K562 (cell line): ENCODE measurements around the gene CLK3. TPM values are rescaled to one million over a fixed set of nuclear protein-coding genes. Genes with fewer than 3 reads are reported as not detected.

Experiments
- CEBPG ChIP-seq, 3 experiments: fragments of 200-800 bp in 1 of 3; sonication (Bioruptor generic) in 1 of 3; sonication (generic) in 1 of 3; formaldehyde crosslinking in 1 of 3; IDR thresholded peaks in 2 of 3; conservative IDR thresholded peaks in 1 of 3; 2 replicates each; pipeline versions ENCODE4 v1.6.1 to v1.8.0; 2016 to 2022; ENCODE audit warnings: missing compliant biosample characterization in 2 of 3, missing genetic modification characterization in 2 of 3, mild to moderate bottlenecking in 1 of 3, missing genetic modification reagents in 1 of 3
- CXXC5 ChIP-seq: fragments of 250-450 bp; sonication (Bioruptor Pico); IDR thresholded peaks from 2 replicates; pipeline ENCODE4 v1.8.0; 2022; ENCODE audit warnings: inconsistent platforms, mild to moderate bottlenecking, moderate library complexity
- E2F3 ChIP-seq: fragments of 250-450 bp; sonication (Bioruptor Pico); IDR thresholded peaks from 2 replicates; pipeline ENCODE4 v1.4.0; 2020; ENCODE audit warnings: mild to moderate bottlenecking
- LARP7 ChIP-seq: fragments of 450-650 bp; IDR thresholded peaks from 2 replicates; pipeline ENCODE4 v1.6.1; 2016
- NCOA4 ChIP-seq: fragments of 450-650 bp; IDR thresholded peaks from 2 replicates; pipeline ENCODE4 v1.6.1; 2018; ENCODE audit warnings: mild to moderate bottlenecking; ENCODE audit not compliant: partially characterized antibody
- SETDB1 ChIP-seq: IDR thresholded peaks from one replicate; pipeline ENCODE4 v1.6.1; 2012; ENCODE audit warnings: low read length, control low read depth, inconsistent platforms
- STAG1 ChIP-seq: sonication (generic); formaldehyde crosslinking; IDR thresholded peaks from 2 replicates; pipeline ENCODE4 v1.5.0; 2020; ENCODE audit warnings: missing genetic modification reagents, borderline replicate concordance
- YBX1 ChIP-seq: fragments of 450-650 bp; IDR thresholded peaks from 2 replicates; pipeline ENCODE4 v1.7.1; 2016; ENCODE audit warnings: mild to moderate bottlenecking
- polyA plus RNA-seq, 8 experiments: library from polyadenylated mRNA; depleted of rRNA in 4 of 8; stranded (reverse) in 5 of 8; unstranded in 3 of 8; fragments of >200 nt; fragmentation: Nextera tagmentation in 2 of 8; fragmentation: Illumina TruSeq in 1 of 8; extraction: Ambion mirVana in 2 of 8; extraction: Trizol in 1 of 8; gene quantifications; 2 replicates each; pipeline versions ENCODE4 v1.2.1 to v1.2.3, GENCODE V29; 2011 to 2014; ENCODE audit warnings: inconsistent platforms in 1 of 8, missing spikeins in 1 of 8
- total RNA-seq, 7 experiments: library from RNA; depleted of rRNA in 6 of 7; stranded (reverse); fragments of >200 nt in 6 of 7; fragmentation: Illumina TruSeq in 2 of 7; extraction: Trizol in 2 of 7; gene quantifications; 2 replicates each; pipeline versions ENCODE4 v1.2.1 to v1.2.3, GENCODE V29; 2011 to 2021; ENCODE audit warnings: low replicate concordance in 1 of 7
- TF ChIP-seq, protein P1 (sequence below): sonication (generic); formaldehyde crosslinking; IDR thresholded peaks from 2 replicates; pipeline ENCODE4 v1.8.1; 2023; ENCODE audit warnings: missing genetic modification reagents, mild to moderate bottlenecking, borderline replicate concordance
- TF ChIP-seq, protein P2 (sequence below): fragments of 450-650 bp; IDR thresholded peaks from 2 replicates; pipeline ENCODE4 v1.6.1; 2016; ENCODE audit warnings: missing biosample characterization, missing genetic modification characterization
- TF ChIP-seq, protein P3 (sequence below), 2 experiments: fragments of 450-650 bp; formaldehyde crosslinking in 1 of 2; IDR thresholded peaks; 2 replicates each; pipeline versions ENCODE4 v1.4.0 to v1.6.1; 2014 to 2020; ENCODE audit warnings: mild to moderate bottlenecking in 2 of 2, borderline replicate concordance in 1 of 2, low read depth in 1 of 2

Gene CLK3
- total and polyA plus RNA-seq, 9 of the 15 experiments (the other 6 are each of a cell fraction or from before 2014, with no cell fraction given): 1.2 to 95.2 (median 51.7) TPM

DNA sequence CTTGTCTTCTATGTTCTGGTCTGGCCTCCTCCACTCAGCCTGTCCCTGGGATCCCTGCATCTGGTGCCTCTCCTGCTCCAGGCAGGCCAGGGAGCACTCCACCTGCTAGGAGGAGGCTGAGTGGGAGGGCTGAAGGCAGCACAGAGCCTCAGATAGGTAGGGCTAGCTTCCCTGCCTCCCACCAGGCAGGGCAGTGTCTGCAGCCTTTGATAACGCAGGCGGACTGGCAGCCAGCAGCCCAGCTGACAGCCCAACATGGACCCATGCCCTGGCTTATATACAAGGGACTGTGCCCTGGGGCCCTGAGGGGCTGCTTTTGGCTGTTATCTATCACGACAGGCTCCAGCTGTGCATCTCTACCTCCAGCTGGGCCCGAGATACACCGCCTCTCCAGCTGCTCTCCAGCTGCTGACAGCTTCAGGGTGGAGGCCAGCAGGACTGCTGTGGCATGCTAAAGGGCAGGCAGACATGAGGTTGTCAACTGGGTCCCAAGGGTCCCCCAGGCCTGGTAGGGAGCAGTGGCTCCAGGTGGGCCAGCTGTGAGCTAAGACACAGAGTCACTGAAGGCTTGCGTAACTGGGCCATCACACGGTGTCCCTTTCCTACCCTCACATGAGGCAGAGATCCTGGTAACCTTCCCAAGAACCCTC is 5.2 kb upstream of the CLK3 start (continued):
- TF ChIP-seq, protein P1, sequence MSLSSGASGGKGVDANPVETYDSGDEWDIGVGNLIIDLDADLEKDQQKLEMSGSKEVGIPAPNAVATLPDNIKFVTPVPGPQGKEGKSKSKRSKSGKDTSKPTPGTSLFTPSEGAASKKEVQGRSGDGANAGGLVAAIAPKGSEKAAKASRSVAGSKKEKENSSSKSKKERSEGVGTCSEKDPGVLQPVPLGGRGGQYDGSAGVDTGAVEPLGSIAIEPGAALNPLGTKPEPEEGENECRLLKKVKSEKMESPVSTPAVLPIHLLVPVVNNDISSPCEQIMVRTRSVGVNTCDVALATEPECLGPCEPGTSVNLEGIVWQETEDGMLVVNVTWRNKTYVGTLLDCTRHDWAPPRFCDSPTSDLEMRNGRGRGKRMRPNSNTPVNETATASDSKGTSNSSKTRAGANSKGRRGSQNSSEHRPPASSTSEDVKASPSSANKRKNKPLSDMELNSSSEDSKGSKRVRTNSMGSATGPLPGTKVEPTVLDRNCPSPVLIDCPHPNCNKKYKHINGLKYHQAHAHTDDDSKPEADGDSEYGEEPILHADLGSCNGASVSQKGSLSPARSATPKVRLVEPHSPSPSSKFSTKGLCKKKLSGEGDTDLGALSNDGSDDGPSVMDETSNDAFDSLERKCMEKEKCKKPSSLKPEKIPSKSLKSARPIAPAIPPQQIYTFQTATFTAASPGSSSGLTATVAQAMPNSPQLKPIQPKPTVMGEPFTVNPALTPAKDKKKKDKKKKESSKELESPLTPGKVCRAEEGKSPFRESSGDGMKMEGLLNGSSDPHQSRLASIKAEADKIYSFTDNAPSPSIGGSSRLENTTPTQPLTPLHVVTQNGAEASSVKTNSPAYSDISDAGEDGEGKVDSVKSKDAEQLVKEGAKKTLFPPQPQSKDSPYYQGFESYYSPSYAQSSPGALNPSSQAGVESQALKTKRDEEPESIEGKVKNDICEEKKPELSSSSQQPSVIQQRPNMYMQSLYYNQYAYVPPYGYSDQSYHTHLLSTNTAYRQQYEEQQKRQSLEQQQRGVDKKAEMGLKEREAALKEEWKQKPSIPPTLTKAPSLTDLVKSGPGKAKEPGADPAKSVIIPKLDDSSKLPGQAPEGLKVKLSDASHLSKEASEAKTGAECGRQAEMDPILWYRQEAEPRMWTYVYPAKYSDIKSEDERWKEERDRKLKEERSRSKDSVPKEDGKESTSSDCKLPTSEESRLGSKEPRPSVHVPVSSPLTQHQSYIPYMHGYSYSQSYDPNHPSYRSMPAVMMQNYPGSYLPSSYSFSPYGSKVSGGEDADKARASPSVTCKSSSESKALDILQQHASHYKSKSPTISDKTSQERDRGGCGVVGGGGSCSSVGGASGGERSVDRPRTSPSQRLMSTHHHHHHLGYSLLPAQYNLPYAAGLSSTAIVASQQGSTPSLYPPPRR (CRISPR knock-in tag): peak; percentile 94
- no peak for TF ChIP-seq CEBPG (CRISPR knock-in tag; IDR thresholded peaks at IDR 0.05)
- 0 out of 4 replicates have a peak, but pooled peaks of 1 of the 2 experiments have one; percentile 37 for TF ChIP-seq CEBPG (tag; conservative IDR thresholded peaks at IDR 0.05 in 1 of 2, IDR thresholded peaks at IDR 0.05 in 1 of 2)
- TF ChIP-seq YBX1: no peak
- TF ChIP-seq, protein P2, sequence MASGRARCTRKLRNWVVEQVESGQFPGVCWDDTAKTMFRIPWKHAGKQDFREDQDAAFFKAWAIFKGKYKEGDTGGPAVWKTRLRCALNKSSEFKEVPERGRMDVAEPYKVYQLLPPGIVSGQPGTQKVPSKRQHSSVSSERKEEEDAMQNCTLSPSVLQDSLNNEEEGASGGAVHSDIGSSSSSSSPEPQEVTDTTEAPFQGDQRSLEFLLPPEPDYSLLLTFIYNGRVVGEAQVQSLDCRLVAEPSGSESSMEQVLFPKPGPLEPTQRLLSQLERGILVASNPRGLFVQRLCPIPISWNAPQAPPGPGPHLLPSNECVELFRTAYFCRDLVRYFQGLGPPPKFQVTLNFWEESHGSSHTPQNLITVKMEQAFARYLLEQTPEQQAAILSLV (tag): no peak; the same call in 1 of the 2 replicates
- TF ChIP-seq, protein P3, sequence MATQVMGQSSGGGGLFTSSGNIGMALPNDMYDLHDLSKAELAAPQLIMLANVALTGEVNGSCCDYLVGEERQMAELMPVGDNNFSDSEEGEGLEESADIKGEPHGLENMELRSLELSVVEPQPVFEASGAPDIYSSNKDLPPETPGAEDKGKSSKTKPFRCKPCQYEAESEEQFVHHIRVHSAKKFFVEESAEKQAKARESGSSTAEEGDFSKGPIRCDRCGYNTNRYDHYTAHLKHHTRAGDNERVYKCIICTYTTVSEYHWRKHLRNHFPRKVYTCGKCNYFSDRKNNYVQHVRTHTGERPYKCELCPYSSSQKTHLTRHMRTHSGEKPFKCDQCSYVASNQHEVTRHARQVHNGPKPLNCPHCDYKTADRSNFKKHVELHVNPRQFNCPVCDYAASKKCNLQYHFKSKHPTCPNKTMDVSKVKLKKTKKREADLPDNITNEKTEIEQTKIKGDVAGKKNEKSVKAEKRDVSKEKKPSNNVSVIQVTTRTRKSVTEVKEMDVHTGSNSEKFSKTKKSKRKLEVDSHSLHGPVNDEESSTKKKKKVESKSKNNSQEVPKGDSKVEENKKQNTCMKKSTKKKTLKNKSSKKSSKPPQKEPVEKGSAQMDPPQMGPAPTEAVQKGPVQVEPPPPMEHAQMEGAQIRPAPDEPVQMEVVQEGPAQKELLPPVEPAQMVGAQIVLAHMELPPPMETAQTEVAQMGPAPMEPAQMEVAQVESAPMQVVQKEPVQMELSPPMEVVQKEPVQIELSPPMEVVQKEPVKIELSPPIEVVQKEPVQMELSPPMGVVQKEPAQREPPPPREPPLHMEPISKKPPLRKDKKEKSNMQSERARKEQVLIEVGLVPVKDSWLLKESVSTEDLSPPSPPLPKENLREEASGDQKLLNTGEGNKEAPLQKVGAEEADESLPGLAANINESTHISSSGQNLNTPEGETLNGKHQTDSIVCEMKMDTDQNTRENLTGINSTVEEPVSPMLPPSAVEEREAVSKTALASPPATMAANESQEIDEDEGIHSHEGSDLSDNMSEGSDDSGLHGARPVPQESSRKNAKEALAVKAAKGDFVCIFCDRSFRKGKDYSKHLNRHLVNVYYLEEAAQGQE (IDR thresholded peaks at IDR 0.05; ENCODE audit: borderline replicate concordance): peak; percentile 76
- TF ChIP-seq, protein P3 (CRISPR knock-in tag; IDR thresholded peaks at IDR 0.05; ENCODE audit: low read depth): 0 out of 2 replicates have a peak, but pooled peaks have one; percentile 70
- no peak for TF ChIP-seq LARP7
- no peak for TF ChIP-seq STAG1 (CRISPR knock-in tag)
- no peak for TF ChIP-seq SETDB1
- peak; percentile 86 for TF ChIP-seq CXXC5
- TF ChIP-seq E2F3: 0 out of 2 replicates have a peak, but pooled peaks have one; percentile 38
- TF ChIP-seq NCOA4: no peak
